Neural progenitor cell (in vitro differentiated cells): ENCODE measurements around the gene HIVEP1. TPM values are rescaled to one million over a fixed set of nuclear protein-coding genes. Genes with fewer than 3 reads are reported as not detected.

Experiments
- DNase-seq: peaks from one replicate; pipeline ENCODE4 v3.0.0-alpha.2; 2016; ENCODE audit warnings: low spot score
- H2AFZ ChIP-seq: fragments of 200-600 bp; sonication (generic); replicated peaks from 2 replicates; pipeline ENCODE4 v1.6.1; 2016; ENCODE audit warnings: antibody characterized with exemption
- H3F3A ChIP-seq: fragments of 200-600 bp; sonication (generic); 2 replicates; pipeline ENCODE4 v1.6.1; 2016; ENCODE audit warnings: antibody characterized with exemption, low read depth
- H3K27ac ChIP-seq: fragments of 200-600 bp; sonication (generic); 2 replicates; pipeline ENCODE4 v1.5.1; 2016; ENCODE audit warnings: mild to moderate bottlenecking
- H3K27me3 ChIP-seq: fragments of 200-600 bp; sonication (generic); 2 replicates; pipeline ENCODE4 v1.6.1; 2016; ENCODE audit warnings: mild to moderate bottlenecking, moderate library complexity
- H3K36me3 ChIP-seq: fragments of 200-600 bp; sonication (generic); 2 replicates; pipeline ENCODE4 v1.5.1; 2016
- H3K4me1 ChIP-seq: fragments of 200-600 bp; sonication (generic); 2 replicates; pipeline ENCODE4 v1.6.1; 2016; ENCODE audit warnings: mixed run types
- H3K4me2 ChIP-seq: fragments of 200-600 bp; sonication (generic); 2 replicates; pipeline ENCODE4 v1.6.1; 2016
- H3K4me3 ChIP-seq: fragments of 200-600 bp; sonication (generic); 2 replicates; pipeline ENCODE4 v1.5.1; 2016
- H3K79me2 ChIP-seq: fragments of 200-600 bp; sonication (generic); 2 replicates; pipeline ENCODE4 v1.6.1; 2016; ENCODE audit warnings: low read depth
- H3K9ac ChIP-seq: fragments of 200-600 bp; sonication (generic); 2 replicates; pipeline ENCODE4 v1.6.1; 2016
- H3K9me3 ChIP-seq: fragments of 200-600 bp; sonication (generic); 2 replicates; pipeline ENCODE4 v1.5.1; 2016; ENCODE audit warnings: low read depth
- H4K20me1 ChIP-seq: fragments of 200-600 bp; sonication (generic); 2 replicates; pipeline ENCODE4 v1.6.1; 2016; ENCODE audit warnings: low read depth
- H3K27ac Mint-ChIP-seq: 3 replicates; pipeline ENCODE4 v1.8.0; 2021; ENCODE audit warnings: mixed read lengths
- H3K27me3 Mint-ChIP-seq: 2 replicates; pipeline ENCODE4 v1.8.0; 2022; ENCODE audit warnings: low read depth, mild to moderate bottlenecking, inconsistent platforms, moderate library complexity, mixed read lengths; ENCODE audit not compliant: insufficient read depth
- H3K36me3 Mint-ChIP-seq: 3 replicates; pipeline ENCODE4 v1.8.0; 2021; ENCODE audit warnings: mixed read lengths
- H3K4me1 Mint-ChIP-seq: 3 replicates; pipeline ENCODE4 v1.8.0; 2021; ENCODE audit warnings: mixed read lengths
- H3K4me3 Mint-ChIP-seq: 3 replicates; pipeline ENCODE4 v1.8.0; 2021; ENCODE audit warnings: mild to moderate bottlenecking, moderate library complexity, mixed read lengths
- H3K9me3 Mint-ChIP-seq: 3 replicates; pipeline ENCODE4 v1.8.0; 2020; ENCODE audit warnings: mixed read lengths
- CTCF ChIP-seq: fragments of 200-600 bp; sonication (generic); IDR thresholded peaks from 2 replicates; pipeline ENCODE4 v1.5.1; 2017; ENCODE audit warnings: antibody characterized with exemption, mild to moderate bottlenecking
- EZH2 ChIP-seq: fragments of 200-600 bp; sonication (generic); IDR thresholded peaks from 2 replicates; pipeline ENCODE4 v1.6.1; 2017; ENCODE audit warnings: antibody characterized with exemption, mild to moderate bottlenecking, moderate library complexity
- EZH2phosphoT487 ChIP-seq: fragments of 200-600 bp; sonication (generic); IDR thresholded peaks from 2 replicates; pipeline ENCODE4 v1.6.1; 2017; ENCODE audit warnings: antibody characterized with exemption
- total RNA-seq: library from RNA; depleted of rRNA; stranded (reverse); fragments of >200 nt; gene quantifications from 2 replicates; pipeline ENCODE4 v1.2.3, GENCODE V29; 2015; ENCODE audit warnings: low replicate concordance

HIVEP1 gene
- total RNA-seq, 1 donor from 2014 or later, result 23.3 TPM

- H4K20me1 ChIP-seq, result no peaks in the 10 kb centered on the region
- peaks cover 4% of the 10 kb centered on the region for H3K27me3 Mint-ChIP-seq
- no peak overlapping the region for H3K4me3 ChIP-seq
- no peak for DNase-seq
- H3K27ac ChIP-seq, result no peak overlapping the region
- H3K4me1 Mint-ChIP-seq, result no peaks in the 10 kb centered on the region
- H3K4me3 Mint-ChIP-seq, result no peak overlapping the region
- no peaks in the 10 kb centered on the region for H3K36me3 ChIP-seq
- H3K79me2 ChIP-seq, result no peaks in the 10 kb centered on the region
- no peak overlapping the region for H3K27ac Mint-ChIP-seq
- no peak for TF ChIP-seq EZH2phosphoT487
- no peak for TF ChIP-seq EZH2
- TF ChIP-seq CTCF, result no peak
- H3K9me3 Mint-ChIP-seq, result no peaks in the 10 kb centered on the region
- H3K9ac ChIP-seq, result no peak overlapping the region
- H2AFZ ChIP-seq, result no peak overlapping the region
- H3K36me3 Mint-ChIP-seq, result no peaks in the 10 kb centered on the region
- H3K9me3 ChIP-seq, result no peaks in the 10 kb centered on the region
- no peak overlapping the region for H3K4me2 ChIP-seq
- H3K4me1 ChIP-seq, result peaks cover 9% of the 10 kb centered on the region
- H3K27me3 ChIP-seq, result no peaks in the 10 kb centered on the region
- H3F3A ChIP-seq, result no peaks in the 10 kb centered on the region
Observed at GRCh38 chr6:11971154-11971553, 41.0 kb upstream of the HIVEP1 start.

GRCh38 chr6:11972270-11972669 lies 39.8 kb upstream of the HIVEP1 start:
- no peak overlapping the region for H3K27ac Mint-ChIP-seq
- Histone ChIP-seq H2AFZ (peak overlapping the region; percentile 50), H3K9ac (no peak overlapping the region), H3K27me3 (no peaks in the 10 kb centered on the region), H3F3A (no peaks in the 10 kb centered on the region), H3K9me3 (no peaks in the 10 kb centered on the region), H4K20me1 (no peaks in the 10 kb centered on the region), H3K36me3 (no peaks in the 10 kb centered on the region), H3K27ac (no peak overlapping the region), H3K79me2 (no peaks in the 10 kb centered on the region), H3K4me2 (no peak overlapping the region), H3K4me1 (peaks cover 9% of the 10 kb centered on the region), H3K4me3 (no peak overlapping the region)
- H3K36me3 Mint-ChIP-seq, result no peaks in the 10 kb centered on the region
- no peak overlapping the region for H3K4me3 Mint-ChIP-seq
- DNase-seq, result no peak
- no peak for TF ChIP-seq EZH2
- no peak for TF ChIP-seq EZH2phosphoT487
- TF ChIP-seq CTCF, result no peak
- H3K27me3 Mint-ChIP-seq, result peaks cover 4% of the 10 kb centered on the region
- H3K4me1 Mint-ChIP-seq, result no peaks in the 10 kb centered on the region
- H3K9me3 Mint-ChIP-seq, result no peaks in the 10 kb centered on the region

- Histone ChIP-seq H3K27me3 (no peaks in the 10 kb centered on the region), H3K9me3 (no peaks in the 10 kb centered on the region), H3K27ac (no peak overlapping the region), H3K4me1 (peaks cover 9% of the 10 kb centered on the region), H3K79me2 (no peaks in the 10 kb centered on the region), H3F3A (no peaks in the 10 kb centered on the region), H3K4me2 (no peak overlapping the region), H3K9ac (no peak overlapping the region), H4K20me1 (no peaks in the 10 kb centered on the region), H3K36me3 (no peaks in the 10 kb centered on the region), H2AFZ (no peak overlapping the region), H3K4me3 (no peak overlapping the region)
- Mint-ChIP-seq H3K36me3 (no peaks in the 10 kb centered on the region), H3K4me3 (no peak overlapping the region), H3K9me3 (no peaks in the 10 kb centered on the region), H3K4me1 (no peaks in the 10 kb centered on the region), H3K27me3 (peaks cover 4% of the 10 kb centered on the region), H3K27ac (no peak overlapping the region)
- DNase-seq, result no peak
- TF ChIP-seq EZH2phosphoT487, result no peak
Observed at GRCh38 chr6:11972806-11973205, 39.3 kb upstream of the HIVEP1 start.

GRCh38 chr6:11973238-11973637 lies 38.9 kb upstream of the HIVEP1 start:
- Histone ChIP-seq H3K9me3 (no peaks in the 10 kb centered on the region), H2AFZ (no peak overlapping the region), H3K27ac (no peak overlapping the region), H4K20me1 (no peaks in the 10 kb centered on the region), H3K4me3 (no peak overlapping the region), H3K4me1 (peaks cover 9% of the 10 kb centered on the region), H3K79me2 (no peaks in the 10 kb centered on the region), H3K36me3 (no peaks in the 10 kb centered on the region), H3F3A (no peaks in the 10 kb centered on the region), H3K9ac (no peak overlapping the region), H3K4me2 (no peak overlapping the region), H3K27me3 (no peaks in the 10 kb centered on the region)
- Mint-ChIP-seq H3K36me3 (no peaks in the 10 kb centered on the region), H3K4me3 (no peak overlapping the region), H3K27me3 (peaks cover 4% of the 10 kb centered on the region), H3K27ac (no peak overlapping the region), H3K9me3 (no peaks in the 10 kb centered on the region), H3K4me1 (no peaks in the 10 kb centered on the region)
- TF ChIP-seq CTCF (no peak), EZH2phosphoT487 (no peak), EZH2 (no peak)
- no peak for DNase-seq
